ENCODE data around the gene ALG3.

GRCh38 chr3:184236033-184236410, 12.7 kb downstream of the ALG3 start:
- no peak for TF ChIP-seq CTCF (IDR thresholded peaks at IDR 0.05)
- no peak for TF ChIP-seq POLR2A (IDR thresholded peaks at IDR 0.05)
